GM19328 (cell line): ENCODE data around the gene SPDYC.

ENCODE experiments used
- ATAC-seq: cut with Tn5 transposase; IDR thresholded peaks from one replicate; pipeline ENCODE4 v1.9.1; 2021; ENCODE audit warnings: mild to moderate bottlenecking, moderate library complexity; ENCODE audit not compliant: unreplicated experiment

SPDYC gene

GRCh38 chr11:65170058-65170534 is at the start of gene SPDYC:
SPDYC (plus strand) TSS chr11:65170233; CDS start chr11:65171358, 1,125 bp downstream.
- no peak for ATAC-seq

- ATAC-seq, result no peak
Measured at GRCh38 chr11:65120831-65121230, 49.2 kb upstream of the SPDYC start.

DNA sequence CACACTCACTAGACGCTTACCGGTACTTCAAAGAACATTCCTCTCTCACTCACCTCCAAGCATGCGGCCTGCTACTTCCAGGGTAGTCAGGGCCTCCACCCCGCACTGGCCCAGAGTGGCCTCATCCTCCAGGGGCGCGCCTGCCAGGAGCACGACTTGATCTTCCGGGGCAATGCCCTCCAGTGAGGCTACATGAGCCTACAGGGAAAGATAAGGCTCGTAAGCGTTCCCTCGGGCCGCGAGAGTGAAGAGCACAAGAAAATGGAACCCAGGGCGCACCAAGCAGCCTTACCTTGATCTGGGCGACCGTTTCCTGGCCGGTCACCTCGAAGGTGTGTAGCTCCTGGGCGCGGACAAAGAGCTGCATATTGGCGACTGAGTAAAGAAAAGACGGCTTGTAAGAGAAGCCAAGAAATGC is 48.6 kb upstream of the SPDYC start:
- no peak for ATAC-seq

DNA sequence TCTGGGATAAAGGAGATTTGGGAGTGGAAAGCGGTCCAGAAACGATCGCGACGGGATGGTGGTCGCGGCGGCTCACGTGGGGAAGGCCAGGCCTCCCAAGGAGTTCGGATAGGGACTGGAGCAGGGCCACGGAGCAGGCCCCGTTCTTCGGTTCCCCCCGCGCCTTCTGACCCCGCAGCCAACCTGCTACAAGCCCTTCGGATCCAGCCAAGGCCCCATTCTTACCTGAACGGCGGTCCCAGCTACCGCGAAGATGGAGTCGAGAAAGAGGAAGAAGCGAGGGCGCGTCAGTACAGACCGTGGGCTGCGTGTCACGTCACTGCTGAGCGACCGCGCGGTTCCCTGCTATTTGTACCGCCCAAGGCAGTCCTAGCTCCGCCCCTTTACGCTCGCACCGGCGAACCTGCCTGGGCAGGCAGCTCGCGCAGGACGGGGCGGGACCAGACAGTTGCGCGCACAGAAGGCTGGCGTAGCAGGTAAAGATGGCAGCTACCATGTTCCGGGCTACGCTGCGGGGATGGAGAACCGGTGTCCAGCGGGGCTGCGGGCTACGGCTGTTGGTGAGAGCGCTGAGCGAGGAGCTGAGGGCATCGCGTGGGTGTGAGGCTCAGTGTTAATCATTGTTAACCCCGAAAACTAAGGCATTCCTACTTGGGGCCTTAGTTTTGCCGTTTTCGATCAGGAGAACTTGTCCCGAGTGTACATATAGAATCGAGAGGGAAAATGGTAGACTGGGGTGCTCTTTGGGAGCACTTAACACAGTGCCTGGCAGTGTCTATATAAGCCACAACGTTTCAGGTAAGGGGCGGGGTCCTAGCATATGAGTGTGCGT is 48.0 kb upstream of the SPDYC start, which contains the start of the genes FAU and MRPL49:
TSS of gene FAU (minus strand) at position 270 of the 832 bp plus-strand sequence. CDS start 321 bp downstream, outside the sequence.
TSS of gene MRPL49 (plus strand) at position 457 of the 832 bp plus-strand sequence. CDS start at position 483, 26 bp downstream.
- peak; percentile 60 for ATAC-seq

DNA sequence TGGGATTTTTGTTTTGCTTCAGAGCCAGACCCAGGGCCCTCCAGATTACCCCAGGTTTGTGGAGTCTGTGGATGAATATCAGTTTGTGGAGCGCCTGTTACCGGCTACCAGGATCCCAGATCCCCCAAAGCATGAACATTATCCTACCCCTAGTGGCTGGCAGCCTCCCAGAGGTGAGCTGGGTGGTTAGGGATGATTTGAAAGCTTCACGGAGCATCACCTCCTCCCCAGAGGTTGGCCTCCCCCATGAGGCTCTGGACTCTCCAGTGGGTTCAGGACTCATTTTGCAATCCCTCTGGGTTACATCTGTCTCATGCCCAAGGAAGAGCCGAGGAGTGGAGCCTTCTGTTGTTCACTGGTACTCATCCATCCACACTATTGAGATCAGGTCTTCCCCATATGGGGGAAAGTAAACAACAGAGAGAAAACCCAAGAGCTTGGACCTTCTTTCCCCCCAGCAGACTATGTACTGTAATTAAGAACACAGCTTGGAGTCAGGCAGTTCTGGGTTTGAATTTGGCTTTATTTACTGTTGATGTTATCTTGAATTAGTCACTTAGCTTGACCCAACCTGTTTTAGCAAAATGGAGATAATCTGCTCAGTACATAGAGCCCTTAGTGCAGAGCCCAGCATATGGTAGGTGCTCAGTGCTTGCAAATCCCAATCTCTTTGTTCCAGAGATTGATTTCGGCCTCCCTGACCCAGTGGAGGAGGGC is 45.4 kb upstream of the SPDYC start:
- ATAC-seq, result no peak

DNA sequence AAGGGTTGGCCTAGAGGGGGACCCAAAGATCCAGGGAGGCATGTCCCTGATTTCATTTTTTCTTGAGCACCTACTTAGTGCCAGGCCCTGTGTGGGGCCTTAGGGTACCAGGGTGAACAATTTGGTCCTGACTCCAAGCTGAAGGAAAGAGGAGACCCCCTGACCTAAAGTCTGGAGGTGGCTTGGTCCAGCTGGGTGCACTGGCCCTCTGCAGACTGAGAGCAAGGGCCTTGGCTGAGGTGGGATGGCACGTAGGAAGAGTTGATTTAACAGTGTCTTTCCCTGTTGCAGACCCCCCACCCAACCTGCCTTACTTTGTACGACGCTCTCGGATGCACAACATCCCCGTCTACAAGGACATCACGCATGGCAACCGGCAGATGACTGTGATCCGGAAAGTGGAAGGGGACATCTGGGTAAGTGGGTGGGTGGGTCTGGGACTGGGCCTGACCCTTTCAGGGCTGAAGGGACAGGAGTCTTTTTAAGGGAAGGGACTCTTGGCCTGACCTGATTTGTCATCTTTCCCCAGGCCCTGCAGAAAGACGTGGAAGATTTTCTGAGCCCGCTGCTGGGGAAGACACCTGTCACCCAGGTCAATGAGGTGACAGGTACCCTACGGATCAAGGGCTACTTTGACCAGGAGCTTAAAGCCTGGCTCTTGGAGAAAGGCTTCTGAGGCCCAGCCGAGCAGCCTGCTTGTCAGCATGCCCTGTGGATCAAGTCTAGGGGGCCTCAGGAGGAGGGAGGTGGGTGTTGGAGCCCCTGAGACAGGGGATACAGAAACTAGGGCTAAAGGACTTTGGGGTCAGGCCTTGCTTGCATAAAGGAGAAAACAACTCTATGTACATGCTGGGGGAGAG is 44.6 kb upstream of the SPDYC start:
- no peak for ATAC-seq

DNA sequence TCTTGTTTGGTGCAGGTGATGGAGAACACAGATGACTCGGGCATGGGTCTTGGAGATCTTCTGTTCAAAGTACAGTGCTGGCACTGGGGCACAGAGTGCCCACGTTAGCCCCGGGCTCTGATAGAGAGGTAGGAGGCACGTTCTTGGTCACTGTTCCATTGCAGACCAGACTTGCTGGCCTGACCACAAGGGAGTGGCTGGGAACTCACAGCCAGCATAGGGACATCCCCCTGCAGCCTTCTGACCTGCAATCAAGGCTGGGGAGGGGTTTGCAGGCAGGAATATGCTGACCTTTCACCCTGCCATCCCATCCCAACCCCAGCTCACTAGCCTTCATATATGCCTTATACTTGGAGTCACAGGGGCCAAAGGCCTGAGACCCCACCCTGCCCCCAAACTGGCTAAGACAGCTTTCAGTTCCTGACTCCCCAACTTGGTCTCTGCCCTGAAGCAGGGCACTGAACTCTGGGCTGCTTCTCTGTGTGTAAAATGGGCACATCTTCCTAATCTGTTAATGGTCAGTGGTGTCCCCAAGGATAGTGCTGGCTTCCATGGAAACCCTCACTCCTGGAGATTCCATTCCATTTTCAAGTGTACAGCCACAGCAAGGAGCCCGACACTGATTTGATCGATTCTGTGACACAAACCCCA is 43.3 kb upstream of the SPDYC start:
- no peak for ATAC-seq

GRCh38 chr11:65127473-65128181 is 42.4 kb upstream of the SPDYC start:
- ATAC-seq, result no peak

GRCh38 chr11:65128182-65129145 is 41.6 kb upstream of the SPDYC start:
- ATAC-seq, result no peak

DNA sequence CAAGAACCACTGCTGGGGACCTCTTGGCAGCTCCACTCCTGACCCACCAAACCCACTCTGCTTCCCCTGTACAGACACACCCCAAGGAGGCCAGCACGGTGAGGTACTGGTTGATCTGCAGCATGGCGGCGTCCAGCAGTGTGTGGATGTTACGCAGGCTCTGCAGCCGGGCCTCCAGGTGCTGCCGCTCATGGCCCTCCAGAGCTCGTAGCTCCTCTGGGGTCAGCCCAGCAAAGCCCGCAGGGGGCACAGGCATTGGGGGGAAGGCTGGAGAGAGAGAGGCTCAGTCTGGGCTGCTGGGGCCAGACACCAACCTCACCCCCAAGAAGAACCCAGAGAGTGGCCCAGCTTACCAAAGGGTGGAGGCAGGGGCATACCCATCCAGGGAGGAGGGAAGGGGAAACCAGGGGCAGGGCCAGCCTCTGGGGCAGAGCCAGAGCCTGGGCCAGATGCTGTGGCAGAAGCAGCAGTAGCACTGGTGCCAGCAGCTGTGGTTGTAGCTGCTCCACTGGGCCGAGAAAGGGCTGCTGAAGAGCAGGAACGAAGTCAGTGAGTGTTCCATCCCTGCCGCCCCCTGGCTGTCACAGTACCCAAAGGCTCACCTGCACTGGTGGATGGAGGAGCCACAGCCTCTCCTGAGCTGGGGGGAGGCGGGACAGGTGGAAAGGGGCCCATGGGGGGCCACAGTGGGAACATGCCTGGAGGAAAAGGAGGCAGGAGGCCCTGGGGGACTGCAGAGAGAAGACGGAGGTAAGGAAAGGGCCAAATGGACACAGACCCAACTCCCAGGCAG is 40.2 kb upstream of the SPDYC start:
- ATAC-seq, result no peak

DNA sequence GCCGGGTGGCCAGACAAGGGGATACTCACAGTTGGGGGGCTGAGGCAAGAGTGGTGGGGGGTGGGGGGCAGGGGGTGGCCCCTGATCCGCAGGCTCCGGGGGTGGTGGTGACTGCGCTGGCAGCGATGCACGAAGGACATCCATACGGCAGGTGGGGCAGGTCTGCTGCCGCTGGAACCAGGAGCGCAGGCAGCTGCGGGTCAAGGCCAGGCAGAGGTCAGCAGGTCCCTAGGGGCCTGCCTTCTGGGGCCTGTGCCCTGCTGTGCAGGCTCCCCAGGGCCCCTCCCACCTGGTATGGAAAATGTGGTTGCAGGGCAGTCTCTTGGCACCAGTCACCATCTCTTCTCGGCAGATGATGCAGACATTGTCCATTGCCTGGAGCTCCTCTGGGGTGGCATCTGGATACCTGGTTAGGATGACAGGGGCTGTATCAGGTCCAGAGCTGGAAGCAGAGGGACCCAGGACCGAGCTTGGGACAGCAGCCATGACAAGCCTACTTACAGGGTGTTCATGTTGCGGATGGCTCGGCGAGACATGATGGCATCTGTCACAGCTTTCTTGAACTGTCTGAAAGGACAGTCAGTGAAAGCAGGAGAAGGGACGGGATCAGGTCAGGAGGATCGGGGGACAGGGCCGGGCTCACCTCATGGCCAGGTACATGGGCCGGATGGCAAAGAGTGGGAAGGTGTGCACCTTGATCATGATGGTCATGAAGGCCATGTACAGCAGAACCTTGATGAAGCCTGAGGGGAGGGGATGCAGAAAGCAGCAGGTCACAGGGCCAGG is 39.2 kb upstream of the SPDYC start:
- no peak for ATAC-seq

- ATAC-seq, result no peak
Measured at GRCh38 chr11:65131417-65131776, 38.6 kb upstream of the SPDYC start.

DNA sequence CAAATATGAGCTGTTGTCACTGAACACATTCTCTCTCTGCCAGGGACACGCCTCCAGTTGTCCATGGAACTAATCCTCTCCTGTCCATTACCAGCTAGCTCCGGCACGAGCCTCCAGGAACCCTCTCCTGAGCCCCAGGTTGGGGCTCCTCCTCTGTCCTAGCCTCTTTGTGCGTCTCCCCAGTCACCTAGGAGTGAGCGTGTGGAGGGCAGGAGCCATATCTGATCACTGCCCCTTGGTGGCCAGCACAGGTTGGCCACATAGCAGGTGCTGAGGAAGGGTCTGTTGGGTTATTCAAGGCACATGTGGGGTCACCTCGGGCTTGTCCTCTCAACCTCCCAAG is 38.2 kb upstream of the SPDYC start:
- no peak for ATAC-seq

- peak; percentile 47 for ATAC-seq
Measured at GRCh38 chr11:65132238-65132987, 37.6 kb upstream of the SPDYC start.

DNA sequence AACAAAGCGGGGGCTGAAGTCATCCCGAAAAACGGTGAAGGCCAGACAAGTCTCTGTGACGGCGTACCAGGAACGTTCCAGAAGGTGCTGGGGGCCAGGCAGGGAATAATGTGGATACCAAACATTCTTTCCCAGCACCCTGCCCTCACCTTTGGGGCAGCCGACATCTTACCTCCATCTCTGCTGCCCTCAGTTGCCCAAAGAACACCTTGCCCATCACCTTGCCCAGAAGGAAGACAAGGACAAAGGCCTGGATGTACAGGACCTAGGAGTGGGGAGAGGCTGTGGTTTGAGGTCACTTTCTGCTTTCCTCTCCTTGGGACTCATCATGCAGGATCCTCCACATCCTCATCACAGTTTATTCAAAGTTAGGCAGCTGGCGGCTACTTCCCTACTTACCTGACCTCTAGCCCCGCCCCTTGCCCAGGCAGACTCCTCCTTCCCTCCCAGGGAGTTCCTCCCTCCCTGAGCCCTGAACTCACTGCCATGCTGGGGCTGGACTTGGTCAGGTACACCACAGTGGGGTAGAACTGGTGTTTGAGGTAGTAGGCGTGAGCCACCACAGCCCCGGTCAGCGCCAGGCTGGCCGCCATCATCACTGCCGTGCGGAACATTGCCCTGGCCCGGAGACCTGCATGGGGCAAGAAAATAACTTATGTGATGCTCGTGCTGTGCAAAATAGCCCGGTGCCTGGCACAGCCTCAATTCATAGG is 36.9 kb upstream of the SPDYC start:
- ATAC-seq, result no peak

DNA sequence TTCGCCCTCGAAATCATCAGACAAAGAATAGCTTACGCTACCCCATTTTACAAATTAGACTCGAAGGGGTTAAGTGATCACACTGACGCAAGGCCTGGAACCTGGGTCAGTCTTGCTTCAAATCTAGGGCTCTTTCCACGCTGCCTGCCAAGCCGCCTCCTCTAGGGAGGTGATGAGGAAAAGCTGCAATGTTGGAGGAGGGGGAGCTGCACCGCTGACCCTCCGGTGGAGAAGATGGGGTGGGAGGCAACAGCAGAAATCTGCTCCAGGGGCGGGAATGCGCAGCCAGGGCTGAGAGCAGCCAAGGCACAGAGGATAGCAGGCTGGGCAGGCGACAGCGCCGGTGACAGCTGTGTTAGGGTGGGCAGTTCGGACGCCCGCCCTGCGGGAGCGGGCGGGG is 36.3 kb upstream of the SPDYC start:
- no peak for ATAC-seq
